ENCODE data around the gene TUBB.

Gene TUBB

GRCh38 chr6:30711758-30712380 lies 8.3 kb upstream of the TUBB start:
- no peaks in the 10 kb centered on the region for H3K27me3 ChIP-seq (ENCODE audit: insufficient read depth, low read length)
- peaks cover 84% of the 10 kb centered on the region for H3K36me3 ChIP-seq (ENCODE audit: insufficient read depth, low read length)
- no peak overlapping the region for H3K4me2 ChIP-seq (ENCODE audit: low read length)
- H3K4me1 ChIP-seq (ENCODE audit: insufficient read depth, low read length, severe bottlenecking), result peaks cover 17% of the 10 kb centered on the region
- no peaks in the 10 kb centered on the region for H3K9me2 ChIP-seq (ENCODE audit: low read depth, low read length)
- no peak overlapping the region for H3K4me3 ChIP-seq (ENCODE audit: low read depth, low read length, poor library complexity, severe bottlenecking)
- H2AFZ ChIP-seq (ENCODE audit: low read length), result no peak overlapping the region
- no peak overlapping the region for H3K9ac ChIP-seq (ENCODE audit: low read length)
- no peaks in the 10 kb centered on the region for H3K9me3 ChIP-seq (ENCODE audit: low read length)
- TF ChIP-seq CTCF (IDR thresholded peaks at IDR 0.05; ENCODE audit: low read length) (no peak), EZH2 (IDR thresholded peaks at IDR 0.05; ENCODE audit: borderline replicate concordance, low read length) (no peak)
- no peaks in the 10 kb centered on the region for H4K20me1 ChIP-seq (ENCODE audit: insufficient read depth, low read length)
- H3K27ac ChIP-seq (ENCODE audit: low read depth, low read length, poor library complexity, severe bottlenecking), result no peak overlapping the region
- no peaks in the 10 kb centered on the region for H3F3A ChIP-seq (ENCODE audit: insufficient read depth, low read length)
- H3K79me2 ChIP-seq (ENCODE audit: insufficient read depth, low read length), result no peaks in the 10 kb centered on the region

- no peak overlapping the region for H2AFZ ChIP-seq (ENCODE audit: low read length)
- H3K9ac ChIP-seq (ENCODE audit: low read length), result no peak overlapping the region
- H3K4me3 ChIP-seq (ENCODE audit: low read depth, low read length, poor library complexity, severe bottlenecking), result no peak overlapping the region
- peaks cover 17% of the 10 kb centered on the region for H3K4me1 ChIP-seq (ENCODE audit: insufficient read depth, low read length, severe bottlenecking)
- no peaks in the 10 kb centered on the region for H3K9me3 ChIP-seq (ENCODE audit: low read length)
- H3K79me2 ChIP-seq (ENCODE audit: insufficient read depth, low read length), result no peaks in the 10 kb centered on the region
- no peaks in the 10 kb centered on the region for H3K27me3 ChIP-seq (ENCODE audit: insufficient read depth, low read length)
- H3K9me2 ChIP-seq (ENCODE audit: low read depth, low read length), result no peaks in the 10 kb centered on the region
- H4K20me1 ChIP-seq (ENCODE audit: insufficient read depth, low read length), result no peaks in the 10 kb centered on the region
- H3K36me3 ChIP-seq (ENCODE audit: insufficient read depth, low read length), result peaks cover 78% of the 10 kb centered on the region
- no peak overlapping the region for H3K27ac ChIP-seq (ENCODE audit: low read depth, low read length, poor library complexity, severe bottlenecking)
- no peaks in the 10 kb centered on the region for H3F3A ChIP-seq (ENCODE audit: insufficient read depth, low read length)
- no peak overlapping the region for H3K4me2 ChIP-seq (ENCODE audit: low read length)
- TF ChIP-seq EZH2 (IDR thresholded peaks at IDR 0.05; ENCODE audit: borderline replicate concordance, low read length) (no peak), CTCF (IDR thresholded peaks at IDR 0.05; ENCODE audit: low read length) (no peak)
Observed at GRCh38 chr6:30712441-30712945, 7.7 kb upstream of the TUBB start.

GRCh38 chr6:30714263-30714662 lies 5.9 kb upstream of the TUBB start:
- Histone ChIP-seq H4K20me1 (ENCODE audit: insufficient read depth, low read length) (no peaks in the 10 kb centered on the region), H3K9me2 (ENCODE audit: low read depth, low read length) (no peaks in the 10 kb centered on the region), H3K4me2 (ENCODE audit: low read length) (no peak overlapping the region), H3K9ac (ENCODE audit: low read length) (no peak overlapping the region), H3K4me1 (ENCODE audit: insufficient read depth, low read length, severe bottlenecking) (peaks cover 28% of the 10 kb centered on the region), H2AFZ (ENCODE audit: low read length) (no peak overlapping the region), H3K27me3 (ENCODE audit: insufficient read depth, low read length) (no peaks in the 10 kb centered on the region), H3K36me3 (ENCODE audit: insufficient read depth, low read length) (peaks cover 64% of the 10 kb centered on the region), H3K27ac (ENCODE audit: low read depth, low read length, poor library complexity, severe bottlenecking) (no peak overlapping the region), H3K4me3 (ENCODE audit: low read depth, low read length, poor library complexity, severe bottlenecking) (no peak overlapping the region), H3F3A (ENCODE audit: insufficient read depth, low read length) (no peaks in the 10 kb centered on the region), H3K79me2 (ENCODE audit: insufficient read depth, low read length) (0 out of 2 replicates have a peak, but pooled peaks cover 5% of the 10 kb centered on the region), H3K9me3 (ENCODE audit: low read length) (no peaks in the 10 kb centered on the region)
- TF ChIP-seq EZH2 (IDR thresholded peaks at IDR 0.05; ENCODE audit: borderline replicate concordance, low read length) (no peak), CTCF (IDR thresholded peaks at IDR 0.05; ENCODE audit: low read length) (no peak)

Measured in OCI-LY1 (cell line).